ENCODE results near the gene PIGQ.

DNA sequence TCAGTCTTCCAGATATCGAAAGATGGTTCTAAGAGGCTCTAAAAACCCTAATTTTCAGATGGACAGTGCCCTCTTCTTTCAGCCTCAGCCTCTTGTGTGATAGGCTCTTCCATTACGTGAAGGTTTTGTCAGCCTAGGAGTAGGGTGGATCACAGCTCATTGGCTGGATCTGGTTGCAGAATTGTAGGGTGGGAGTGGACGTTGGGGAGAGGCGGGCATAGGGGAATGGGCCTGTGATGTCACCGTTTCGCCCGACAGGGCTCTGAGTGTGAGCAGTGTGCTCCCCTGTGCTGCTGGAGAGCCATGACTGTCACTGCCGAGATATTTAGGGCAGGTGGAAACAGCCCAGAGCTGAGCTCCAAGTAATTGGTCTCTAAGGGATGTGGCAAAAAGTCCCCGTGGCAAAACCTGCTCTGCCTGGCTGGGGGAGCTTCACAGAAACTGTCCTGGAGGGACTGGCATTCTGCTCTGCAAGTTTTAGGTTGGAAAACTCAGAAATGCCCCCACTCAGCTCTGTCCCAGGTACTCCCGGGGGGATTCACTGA is 54.8 kb downstream of the PIGQ start:
- TF ChIP-seq JUND (IDR thresholded peaks at IDR 0.05; ENCODE audit: low read length): no peak
- TF ChIP-seq BRCA1 (IDR thresholded peaks at IDR 0.05; ENCODE audit: low read depth, low read length): no peak
- TF ChIP-seq EGR1 (IDR thresholded peaks at IDR 0.05; ENCODE audit: borderline replicate concordance, low read depth, low read length): no peak
- no peak for TF ChIP-seq POLR2AphosphoS5 (IDR thresholded peaks at IDR 0.05; ENCODE audit: low read depth, low read length)
- TF ChIP-seq, protein P1, sequence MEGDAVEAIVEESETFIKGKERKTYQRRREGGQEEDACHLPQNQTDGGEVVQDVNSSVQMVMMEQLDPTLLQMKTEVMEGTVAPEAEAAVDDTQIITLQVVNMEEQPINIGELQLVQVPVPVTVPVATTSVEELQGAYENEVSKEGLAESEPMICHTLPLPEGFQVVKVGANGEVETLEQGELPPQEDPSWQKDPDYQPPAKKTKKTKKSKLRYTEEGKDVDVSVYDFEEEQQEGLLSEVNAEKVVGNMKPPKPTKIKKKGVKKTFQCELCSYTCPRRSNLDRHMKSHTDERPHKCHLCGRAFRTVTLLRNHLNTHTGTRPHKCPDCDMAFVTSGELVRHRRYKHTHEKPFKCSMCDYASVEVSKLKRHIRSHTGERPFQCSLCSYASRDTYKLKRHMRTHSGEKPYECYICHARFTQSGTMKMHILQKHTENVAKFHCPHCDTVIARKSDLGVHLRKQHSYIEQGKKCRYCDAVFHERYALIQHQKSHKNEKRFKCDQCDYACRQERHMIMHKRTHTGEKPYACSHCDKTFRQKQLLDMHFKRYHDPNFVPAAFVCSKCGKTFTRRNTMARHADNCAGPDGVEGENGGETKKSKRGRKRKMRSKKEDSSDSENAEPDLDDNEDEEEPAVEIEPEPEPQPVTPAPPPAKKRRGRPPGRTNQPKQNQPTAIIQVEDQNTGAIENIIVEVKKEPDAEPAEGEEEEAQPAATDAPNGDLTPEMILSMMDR (IDR thresholded peaks at IDR 0.05; ENCODE audit: control extremely low read depth in 1 of 3, insufficient read depth in 1 of 3, low read depth in 1 of 3, low read length in 3 of 3): no peak
- no peak for TF ChIP-seq SP2 (IDR thresholded peaks at IDR 0.05; ENCODE audit: low read length)
- TF ChIP-seq EZH2 (IDR thresholded peaks at IDR 0.05; ENCODE audit: low read depth, low read length, severe bottlenecking): no peak
- TF ChIP-seq CREB1 (IDR thresholded peaks at IDR 0.05): no peak; the same call in 1 of the 2 replicates
- no peak for TF ChIP-seq SP1 (IDR thresholded peaks at IDR 0.05; ENCODE audit: low read depth, low read length)

Measured in H1 (cell line).